ENCODE data around the gene ENO1. TPM values are rescaled to one million over a fixed set of nuclear protein-coding genes. Genes with fewer than 3 reads are reported as not detected.

ENO1 gene
- total RNA-seq, 1 donor, result 1,591 TPM

DNA sequence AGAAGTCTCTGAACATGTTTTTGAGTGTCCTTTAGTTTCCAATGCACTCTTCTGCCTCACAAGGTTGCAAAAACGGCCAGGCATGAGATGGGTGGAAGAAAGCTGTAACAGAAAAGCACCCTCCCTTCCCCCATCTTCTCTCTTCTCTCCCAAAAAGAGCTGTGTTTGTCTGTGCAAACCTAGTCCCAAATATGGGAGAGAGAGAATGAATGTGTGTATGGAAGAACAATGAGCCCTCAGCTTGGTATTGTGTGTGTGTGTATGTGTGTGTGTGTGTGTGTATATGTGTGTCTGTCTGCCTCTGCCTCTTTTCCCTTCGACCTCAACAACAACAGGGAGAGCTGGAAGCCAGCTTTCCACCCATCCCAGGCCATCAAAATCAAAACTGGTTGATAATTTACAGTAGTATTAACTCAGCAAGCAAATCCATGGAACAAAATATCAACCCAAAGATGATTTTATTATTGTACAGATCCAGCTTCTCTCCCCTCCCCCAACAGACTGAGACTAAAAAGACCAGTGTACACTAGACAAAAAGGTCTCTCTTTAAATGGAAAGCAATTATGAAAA is 62.8 kb downstream of the ENO1 start:
- H3K79me2 ChIP-seq (ENCODE audit: insufficient read depth, low read length), result peaks cover 39% of the 10 kb centered on the region
- TF ChIP-seq, protein P1, sequence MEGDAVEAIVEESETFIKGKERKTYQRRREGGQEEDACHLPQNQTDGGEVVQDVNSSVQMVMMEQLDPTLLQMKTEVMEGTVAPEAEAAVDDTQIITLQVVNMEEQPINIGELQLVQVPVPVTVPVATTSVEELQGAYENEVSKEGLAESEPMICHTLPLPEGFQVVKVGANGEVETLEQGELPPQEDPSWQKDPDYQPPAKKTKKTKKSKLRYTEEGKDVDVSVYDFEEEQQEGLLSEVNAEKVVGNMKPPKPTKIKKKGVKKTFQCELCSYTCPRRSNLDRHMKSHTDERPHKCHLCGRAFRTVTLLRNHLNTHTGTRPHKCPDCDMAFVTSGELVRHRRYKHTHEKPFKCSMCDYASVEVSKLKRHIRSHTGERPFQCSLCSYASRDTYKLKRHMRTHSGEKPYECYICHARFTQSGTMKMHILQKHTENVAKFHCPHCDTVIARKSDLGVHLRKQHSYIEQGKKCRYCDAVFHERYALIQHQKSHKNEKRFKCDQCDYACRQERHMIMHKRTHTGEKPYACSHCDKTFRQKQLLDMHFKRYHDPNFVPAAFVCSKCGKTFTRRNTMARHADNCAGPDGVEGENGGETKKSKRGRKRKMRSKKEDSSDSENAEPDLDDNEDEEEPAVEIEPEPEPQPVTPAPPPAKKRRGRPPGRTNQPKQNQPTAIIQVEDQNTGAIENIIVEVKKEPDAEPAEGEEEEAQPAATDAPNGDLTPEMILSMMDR (IDR thresholded peaks at IDR 0.05; ENCODE audit: extremely low read depth, low read depth, low read length), result no peak
- peak; percentile 50 for DNase-seq (ENCODE audit: insufficient read length, low spot score, missing footprints)
- H3K4me1 ChIP-seq (ENCODE audit: insufficient read depth, low read length), result peaks cover 37% of the 10 kb centered on the region
- peak overlapping the region; percentile 87 for H3K4me3 ChIP-seq (ENCODE audit: insufficient read depth, low read length)
- H3K4me2 ChIP-seq (ENCODE audit: insufficient read depth, low read length), result peak overlapping the region; percentile 97
- peak overlapping the region; percentile 36 for H2AFZ ChIP-seq (ENCODE audit: low read length)
- no peaks in the 10 kb centered on the region for H3K27me3 ChIP-seq (ENCODE audit: insufficient read depth, low read length)
- peaks cover 10% of the 10 kb centered on the region for H4K20me1 ChIP-seq (ENCODE audit: insufficient read depth, low read length)
- no peaks in the 10 kb centered on the region for H3K36me3 ChIP-seq (ENCODE audit: insufficient read depth, low read length)
- H3K9me3 ChIP-seq (ENCODE audit: low read depth, low read length), result no peaks in the 10 kb centered on the region
- peak overlapping the region; percentile 87 for H3K27ac ChIP-seq (ENCODE audit: low read depth, low read length)

GRCh38 chr1:8814865-8815264 is 63.6 kb downstream of the ENO1 start:
- DNase-seq (ENCODE audit: insufficient read length, low spot score, missing footprints), result no peak
- Histone ChIP-seq H3K4me3 (ENCODE audit: insufficient read depth, low read length) (no peak overlapping the region), H2AFZ (ENCODE audit: low read length) (no peak overlapping the region), H3K27ac (ENCODE audit: low read depth, low read length) (no peak overlapping the region), H3K4me2 (ENCODE audit: insufficient read depth, low read length) (no peak overlapping the region), H3K36me3 (ENCODE audit: insufficient read depth, low read length) (no peaks in the 10 kb centered on the region), H3K79me2 (ENCODE audit: insufficient read depth, low read length) (peaks cover 39% of the 10 kb centered on the region), H3K9me3 (ENCODE audit: low read depth, low read length) (no peaks in the 10 kb centered on the region), H4K20me1 (ENCODE audit: insufficient read depth, low read length) (peaks cover 10% of the 10 kb centered on the region), H3K27me3 (ENCODE audit: insufficient read depth, low read length) (no peaks in the 10 kb centered on the region), H3K4me1 (ENCODE audit: insufficient read depth, low read length) (peaks cover 37% of the 10 kb centered on the region)
- TF ChIP-seq, protein P1 (IDR thresholded peaks at IDR 0.05; ENCODE audit: extremely low read depth, low read depth, low read length), result no peak

DNA sequence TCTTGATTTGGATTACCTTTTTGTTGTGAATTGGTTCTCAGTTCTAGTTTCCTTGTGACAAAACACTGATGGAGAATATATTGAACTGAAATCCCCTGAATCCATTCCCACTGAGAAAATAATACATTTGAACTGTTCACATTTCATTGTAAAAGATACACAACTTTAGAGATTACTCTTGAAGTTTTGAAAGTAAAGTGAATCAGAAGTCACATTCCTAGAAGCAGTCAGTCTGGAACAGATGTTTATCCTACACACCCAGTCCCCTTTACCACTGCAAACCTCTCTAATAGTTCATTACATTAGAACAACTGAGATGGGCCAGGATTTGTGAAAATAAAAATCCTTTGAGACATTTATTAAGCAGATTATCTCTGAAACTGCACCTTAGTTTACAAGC is 64.5 kb downstream of the ENO1 start:
- H3K27me3 ChIP-seq (ENCODE audit: insufficient read depth, low read length), result no peaks in the 10 kb centered on the region
- DNase-seq (ENCODE audit: insufficient read length, low spot score, missing footprints), result peak; percentile 60
- H3K4me3 ChIP-seq (ENCODE audit: insufficient read depth, low read length), result no peak overlapping the region
- TF ChIP-seq, protein P1 (IDR thresholded peaks at IDR 0.05; ENCODE audit: extremely low read depth, low read depth, low read length), result no peak
- peaks cover 43% of the 10 kb centered on the region for H3K4me1 ChIP-seq (ENCODE audit: insufficient read depth, low read length)
- no peaks in the 10 kb centered on the region for H3K36me3 ChIP-seq (ENCODE audit: insufficient read depth, low read length)
- peaks cover 39% of the 10 kb centered on the region for H3K79me2 ChIP-seq (ENCODE audit: insufficient read depth, low read length)
- no peak overlapping the region for H3K27ac ChIP-seq (ENCODE audit: low read depth, low read length)
- no peaks in the 10 kb centered on the region for H3K9me3 ChIP-seq (ENCODE audit: low read depth, low read length)
- peaks cover 10% of the 10 kb centered on the region for H4K20me1 ChIP-seq (ENCODE audit: insufficient read depth, low read length)
- H3K4me2 ChIP-seq (ENCODE audit: insufficient read depth, low read length), result no peak overlapping the region
- no peak overlapping the region for H2AFZ ChIP-seq (ENCODE audit: low read length)

GRCh38 chr1:8813016-8813763 is 65.3 kb downstream of the ENO1 start:
- Histone ChIP-seq H2AFZ (ENCODE audit: low read length) (no peak overlapping the region), H3K4me1 (ENCODE audit: insufficient read depth, low read length) (peaks cover 40% of the 10 kb centered on the region)
- peak; percentile 62 for DNase-seq (ENCODE audit: insufficient read length, low spot score, missing footprints)

More at GRCh38 chr1:8813016-8813763, 65.3 kb downstream of the ENO1 start:
- H3K27ac ChIP-seq (ENCODE audit: low read depth, low read length), result no peak overlapping the region
- H3K27me3 ChIP-seq (ENCODE audit: insufficient read depth, low read length), result no peaks in the 10 kb centered on the region
- H3K4me3 ChIP-seq (ENCODE audit: insufficient read depth, low read length), result no peak overlapping the region
- H3K79me2 ChIP-seq (ENCODE audit: insufficient read depth, low read length), result peaks cover 39% of the 10 kb centered on the region
- H4K20me1 ChIP-seq (ENCODE audit: insufficient read depth, low read length), result peaks cover 10% of the 10 kb centered on the region
- peak overlapping the region; percentile 46 for H3K4me2 ChIP-seq (ENCODE audit: insufficient read depth, low read length)
- TF ChIP-seq, protein P1 (IDR thresholded peaks at IDR 0.05; ENCODE audit: extremely low read depth, low read depth, low read length), result no peak
- no peaks in the 10 kb centered on the region for H3K36me3 ChIP-seq (ENCODE audit: insufficient read depth, low read length)
- no peaks in the 10 kb centered on the region for H3K9me3 ChIP-seq (ENCODE audit: low read depth, low read length)

Data from osteoblast (primary cell).